HepG2 (cell line): ENCODE measurements around the gene GZF1. TPM values are rescaled to one million over a fixed set of nuclear protein-coding genes. Genes with fewer than 3 reads are reported as not detected.

Source experiments
- ATAC-seq: fragments of 200-7000 bp; cut with Tn5 transposase; 3 replicates; pipeline ENCODE4 v1.9.1; 2020; ENCODE audit warnings: mild to moderate bottlenecking, moderate library complexity
- BruUV-seq: library from RNA; stranded (reverse); fragments of 400-500 nt; replicated peaks from 2 replicates; lab custom pipeline; 2021; lab: Mats Ljungman, UMichigan
- CTCF ChIA-PET: fragments of 300-600 bp; formaldehyde crosslinking; extraction: SDS; loops from one replicate; lab custom pipeline; 2021; ENCODE audit warnings: low total read pairs, inconsistent platforms, low intra/inter-chr PET ratio; lab: Yijun Ruan, JAX
- POLR2A ChIA-PET: fragments of 350-600 bp; sonication (Branson Sonifier 250); formaldehyde crosslinking; loops from one replicate; lab custom pipeline; 2020; ENCODE audit warnings: antibody characterized with exemption, inconsistent platforms; lab: Yijun Ruan, JAX
- DNase-seq: peaks from one replicate; pipeline ENCODE4 v3.0.0-alpha.2; 2015; ENCODE audit warnings: low spot score
- FAIRE-seq: peaks from 3 replicates; lab custom pipeline; 2011; peaks lifted over from hg19 to GRCh38; lab: Jason Lieb, UNC
- H2AFZ ChIP-seq: one replicate; pipeline ENCODE4 v1.6.1; 2011; ENCODE audit warnings: low read length, inconsistent platforms
- H3K27ac ChIP-seq: fragments of 300-600 bp; 3 replicates; pipeline ENCODE4 v1.8.0; 2011; ENCODE audit warnings: mixed run types, mild to moderate bottlenecking, mixed read lengths, low read length, inconsistent platforms; ENCODE audit not compliant: insufficient read depth; ENCODE audit errors: extremely low read length
- H3K27me3 ChIP-seq, 2 experiments: fragments of 200-600 bp in 1 of 2; 2 replicates in 1 of 2; 3 replicates in 1 of 2; pipeline versions ENCODE4 v1.6.0 to v1.8.0; 2011; ENCODE audit warnings: low read length in 2 of 2, mild to moderate bottlenecking in 2 of 2, moderate library complexity in 2 of 2, inconsistent platforms in 1 of 2; ENCODE audit not compliant: insufficient read depth in 2 of 2, control insufficient read depth in 1 of 2
- H3K36me3 ChIP-seq, 2 experiments: fragments of 200-600 bp in 1 of 2; replicated peaks in 1 of 2; 2 replicates in 1 of 2; 3 replicates in 1 of 2; pipeline versions ENCODE4 v1.5.1 to v1.8.0; 2011; ENCODE audit warnings: low read length in 2 of 2, inconsistent platforms in 1 of 2; ENCODE audit not compliant: insufficient read depth in 2 of 2, control insufficient read depth in 1 of 2
- H3K4me1 ChIP-seq: 2 replicates; pipeline ENCODE4 v1.5.1; 2012; ENCODE audit warnings: low read length, inconsistent platforms; ENCODE audit not compliant: insufficient read depth
- H3K4me2 ChIP-seq: 2 replicates; pipeline ENCODE4 v1.6.0; 2011; ENCODE audit warnings: low read depth, low read length, inconsistent platforms
- H3K4me3 ChIP-seq, 3 experiments: fragments of 200-600 bp in 1 of 3; sonication (generic), shearing (Covaris generic) in 1 of 3; replicated peaks in 1 of 3; 2 replicates each; pipeline ENCODE4 v1.5.1; 2011 to 2016; ENCODE audit warnings: low read length in 3 of 3, inconsistent platforms in 2 of 3, low read depth in 2 of 3, mild to moderate bottlenecking in 2 of 3, control low read depth in 1 of 3, mixed read lengths in 1 of 3; ENCODE audit not compliant: insufficient read depth in 1 of 3
- H3K79me2 ChIP-seq: one replicate; pipeline ENCODE4 v1.6.1; 2011; ENCODE audit warnings: low read length, inconsistent platforms; ENCODE audit not compliant: insufficient read depth
- H3K9ac ChIP-seq: 2 replicates; pipeline ENCODE4 v1.6.0; 2011; ENCODE audit warnings: mild to moderate bottlenecking, low read depth, low read length, inconsistent platforms; ENCODE audit not compliant: insufficient read depth
- H3K9me3 ChIP-seq: 2 replicates; pipeline ENCODE4 v1.5.1; 2012; ENCODE audit warnings: mild to moderate bottlenecking, low read length
- H4K20me1 ChIP-seq: 2 replicates; pipeline ENCODE4 v1.6.0; 2011; ENCODE audit warnings: inconsistent platforms, mild to moderate bottlenecking, low read length, moderate library complexity; ENCODE audit not compliant: insufficient read depth
- BCL3 ChIP-seq: sonication (generic); formaldehyde crosslinking; IDR thresholded peaks from 2 replicates; pipeline ENCODE4 v1.5.1; 2020; ENCODE audit warnings: mild to moderate bottlenecking, missing genetic modification reagents, moderate library complexity
- FOXJ3 ChIP-seq: sonication (generic); formaldehyde crosslinking; IDR thresholded peaks from 2 replicates; pipeline ENCODE4 v1.4.0; 2020; ENCODE audit warnings: missing genetic modification reagents, mild to moderate bottlenecking, borderline replicate concordance
- HNF4A ChIP-seq: sonication (generic); formaldehyde crosslinking; IDR thresholded peaks from 2 replicates; pipeline ENCODE4 v1.4.0; 2020; ENCODE audit warnings: missing genetic modification reagents
- KLF11 ChIP-seq: IDR thresholded peaks from 2 replicates; pipeline ENCODE4 v1.6.1; 2016; ENCODE audit warnings: missing compliant biosample characterization
- MTF1 ChIP-seq: sonication (generic); formaldehyde crosslinking; IDR thresholded peaks from 2 replicates; pipeline ENCODE4 v1.5.0; 2020; ENCODE audit warnings: missing genetic modification reagents
- POLR2G ChIP-seq: fragments of 200-400 bp; formaldehyde crosslinking; IDR thresholded peaks from 2 replicates; pipeline ENCODE4 v1.6.1; 2018; ENCODE audit warnings: mild to moderate bottlenecking, low read depth, low read length, moderate library complexity
- ZNF143 ChIP-seq: sonication (generic); formaldehyde crosslinking; IDR thresholded peaks from 2 replicates; pipeline ENCODE4 v1.4.0; 2020; ENCODE audit warnings: missing genetic modification reagents
- WGBS: methylation state at CpG from one replicate; pipeline ENCODE4 v1.1.6; 2017; ENCODE audit warnings: low lambda C conversion rate; 5-methylcytosine and 5-hydroxymethylcytosine counted together
- in situ Hi-C: cut with HindIII; loops from 2 replicates; pipeline ENCODE4 v1.10.0; 2017; ENCODE audit warnings: low pct_unique_long_range_greater_than_20kb; ENCODE audit not compliant: extremely low pct_ligation_motif_present
- intact Hi-C: fragments of 100-400 bp; cut with micrococcal nuclease; formaldehyde crosslinking; loops from one replicate; pipeline ENCODE4 v1.10.0; 2022; ENCODE audit not compliant: unreplicated experiment
- polyA plus RNA-seq, 8 experiments: library from polyadenylated mRNA; depleted of rRNA in 3 of 8; stranded (reverse) in 7 of 8; unstranded in 1 of 8; fragments of >200 nt; fragmentation: Illumina TruSeq in 4 of 8; extraction: Trizol in 4 of 8; gene quantifications; 2 replicates each; pipeline versions ENCODE4 v1.2.1 to v1.2.3, GENCODE V29; 2011 to 2016; ENCODE audit warnings: low read depth in 4 of 8, missing spikeins in 1 of 8, mixed read lengths in 1 of 8; ENCODE audit not compliant: insufficient read depth in 1 of 8
- total RNA-seq, 5 experiments: library from RNA; depleted of rRNA; stranded (reverse); fragments of >200 nt; fragmentation: Illumina TruSeq; extraction: Trizol; gene quantifications; 2 replicates each; pipeline ENCODE4 v1.2.3, GENCODE V29; 2016; ENCODE audit warnings: low read depth in 1 of 5
- TF ChIP-seq, protein P1 (sequence below): sonication (generic); formaldehyde crosslinking; IDR thresholded peaks from 2 replicates; pipeline ENCODE4 v1.4.0; 2020; ENCODE audit warnings: missing genetic modification reagents, mild to moderate bottlenecking, borderline replicate concordance

Gene GZF1
- total and polyA plus RNA-seq, 2 of the 13 experiments (the other 11 are each of a cell fraction or from before 2014, with no cell fraction given), result 16.9 to 26.0 TPM

GRCh38 chr20:23331450-23332350 is 30.3 kb upstream of the GZF1 start:
- no peaks in the 10 kb centered on the region for H3K36me3 ChIP-seq
- in situ Hi-C loops, result no loop called here
- ChIA-PET POLR2A (no interaction called here), CTCF (no interaction called here)
- no peak overlapping the region for H2AFZ ChIP-seq
- no peaks in the 10 kb centered on the region for H3K27me3 ChIP-seq
- intact Hi-C loops, result no loop called here
- H3K4me3 ChIP-seq, result no peak overlapping the region
- no peaks in the 10 kb centered on the region for H3K9me3 ChIP-seq
- BruUV-seq, result no TSS peak
- FAIRE-seq (peak; percentile 18), ATAC-seq (no peak), DNase-seq (no peak)
- no peak overlapping the region for H3K27ac ChIP-seq
- H3K4me1 ChIP-seq, result peaks cover 6% of the 10 kb centered on the region
- H3K9ac ChIP-seq, result no peak overlapping the region
- 30% methylated on average over 8 of the region's 8 CpGs for WGBS
- H4K20me1 ChIP-seq, result no peaks in the 10 kb centered on the region
- H3K79me2 ChIP-seq, result no peaks in the 10 kb centered on the region
- TF ChIP-seq POLR2G (no peak), MTF1 (CRISPR knock-in tag) (no peak), FOXJ3 (CRISPR knock-in tag) (no peak), KLF11 (CRISPR knock-in tag) (no peak), HNF4A (no peak), BCL3 (CRISPR knock-in tag) (no peak), ZNF143 (CRISPR knock-in tag) (no peak)
- TF ChIP-seq, protein P1, sequence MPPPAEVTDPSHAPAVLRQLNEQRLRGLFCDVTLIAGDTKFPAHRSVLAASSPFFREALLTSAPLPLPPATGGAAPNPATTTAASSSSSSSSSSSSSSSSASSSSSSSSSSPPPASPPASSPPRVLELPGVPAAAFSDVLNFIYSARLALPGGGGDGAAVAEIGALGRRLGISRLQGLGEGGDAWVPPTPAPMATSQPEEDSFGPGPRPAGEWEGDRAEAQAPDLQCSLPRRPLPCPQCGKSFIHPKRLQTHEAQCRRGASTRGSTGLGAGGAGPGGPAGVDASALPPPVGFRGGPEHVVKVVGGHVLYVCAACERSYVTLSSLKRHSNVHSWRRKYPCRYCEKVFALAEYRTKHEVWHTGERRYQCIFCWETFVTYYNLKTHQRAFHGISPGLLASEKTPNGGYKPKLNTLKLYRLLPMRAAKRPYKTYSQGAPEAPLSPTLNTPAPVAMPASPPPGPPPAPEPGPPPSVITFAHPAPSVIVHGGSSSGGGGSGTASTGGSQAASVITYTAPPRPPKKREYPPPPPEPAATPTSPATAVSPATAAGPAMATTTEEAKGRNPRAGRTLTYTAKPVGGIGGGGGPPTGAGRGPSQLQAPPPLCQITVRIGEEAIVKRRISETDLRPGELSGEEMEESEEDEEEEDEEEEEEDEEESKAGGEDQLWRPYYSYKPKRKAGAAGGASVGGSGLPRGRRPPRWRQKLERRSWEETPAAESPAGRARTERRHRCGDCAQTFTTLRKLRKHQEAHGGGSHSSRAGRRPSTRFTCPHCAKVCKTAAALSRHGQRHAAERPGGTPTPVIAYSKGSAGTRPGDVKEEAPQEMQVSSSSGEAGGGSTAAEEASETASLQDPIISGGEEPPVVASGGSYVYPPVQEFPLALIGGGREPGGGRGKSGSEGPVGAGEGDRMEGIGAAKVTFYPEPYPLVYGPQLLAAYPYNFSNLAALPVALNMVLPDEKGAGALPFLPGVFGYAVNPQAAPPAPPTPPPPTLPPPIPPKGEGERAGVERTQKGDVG (CRISPR knock-in tag), result no peak
- no peak overlapping the region for H3K4me2 ChIP-seq
